ENCODE data around the gene CEP128. TPM values are rescaled to one million over a fixed set of nuclear protein-coding genes. Genes with fewer than 3 reads are reported as not detected.

Gene CEP128
- total and polyA plus RNA-seq, 7 experiments from 2014 or later: 4.2 to 22.8 (median 9.9) TPM

GRCh38 chr14:80781972-80782367 lies 159.6 kb downstream of the CEP128 start:
- Mint-ChIP-seq H3K9me3 (no peaks in the 10 kb centered on the region), H3K4me3 (no peak overlapping the region), H3K27ac (no peak overlapping the region), H3K36me3 (peaks cover 4 to 17% (median 10%) of the 10 kb centered on the region in 5 donors), H3K4me1 (peaks cover 0 to 4% (median 0%) of the 10 kb centered on the region in 7 donors), H3K27me3 (no peaks in the 10 kb centered on the region)
- no peaks in the 10 kb centered on the region for H3K36me3 ChIP-seq (ENCODE audit: control insufficient read depth in 2 of 3, insufficient read depth in 3 of 3, low read length in 3 of 3)
- H3K4me1 ChIP-seq (ENCODE audit: control insufficient read depth in 2 of 2, insufficient read depth in 2 of 2, low read length in 2 of 2): no peaks in the 10 kb centered on the region
- no peaks in the 10 kb centered on the region for H3K9me3 ChIP-seq (ENCODE audit: control insufficient read depth in 2 of 3, low read length in 3 of 3)
- POLR2A ChIA-PET: no interaction called here
- CTCF ChIA-PET: no interaction called here
- no peak for ATAC-seq
- intact Hi-C loops (cut with micrococcal nuclease): no loop called here
- no peaks in the 10 kb centered on the region for H3K27me3 ChIP-seq (ENCODE audit: control insufficient read depth in 2 of 2, insufficient read depth in 2 of 2, low read length in 2 of 2)
- H3K27ac ChIP-seq (ENCODE audit: low read depth, low read length): no peak overlapping the region
- DNase-seq: peak in 1 of 9 donors; percentile 0
- H3K4me3 ChIP-seq (ENCODE audit: low read length): no peak overlapping the region

- Histone ChIP-seq H3K9me3 (ENCODE audit: control insufficient read depth in 2 of 3, low read length in 3 of 3) (no peaks in the 10 kb centered on the region), H3K27me3 (ENCODE audit: control insufficient read depth in 2 of 2, insufficient read depth in 2 of 2, low read length in 2 of 2) (no peaks in the 10 kb centered on the region), H3K4me3 (ENCODE audit: low read length) (no peak overlapping the region), H3K4me1 (ENCODE audit: control insufficient read depth in 2 of 2, insufficient read depth in 2 of 2, low read length in 2 of 2) (no peaks in the 10 kb centered on the region), H3K27ac (ENCODE audit: low read depth, low read length) (no peak overlapping the region), H3K36me3 (ENCODE audit: control insufficient read depth in 2 of 3, insufficient read depth in 3 of 3, low read length in 3 of 3) (no peaks in the 10 kb centered on the region)
- H3K9me3 Mint-ChIP-seq: no peaks in the 10 kb centered on the region
- no peaks in the 10 kb centered on the region for H3K27me3 Mint-ChIP-seq
- peaks cover 4 to 18% (median 15%) of the 10 kb centered on the region in 5 donors for H3K36me3 Mint-ChIP-seq
- CTCF ChIA-PET: no interaction called here
- peaks cover 0 to 4% (median 0%) of the 10 kb centered on the region in 7 donors for H3K4me1 Mint-ChIP-seq
- ATAC-seq (no peak), DNase-seq (no peak)
- POLR2A ChIA-PET: no interaction called here
- intact Hi-C loops (cut with micrococcal nuclease): no loop called here
- H3K27ac Mint-ChIP-seq: no peak overlapping the region
- no peak overlapping the region for H3K4me3 Mint-ChIP-seq
Observed at GRCh38 chr14:80780500-80780899, 161.0 kb downstream of the CEP128 start.

- no peaks in the 10 kb centered on the region for H3K9me3 Mint-ChIP-seq
- DNase-seq: no peak
- Histone ChIP-seq H3K4me3 (ENCODE audit: low read length) (no peak overlapping the region), H3K36me3 (ENCODE audit: control insufficient read depth in 2 of 3, insufficient read depth in 3 of 3, low read length in 3 of 3) (no peaks in the 10 kb centered on the region), H3K9me3 (ENCODE audit: control insufficient read depth in 2 of 3, low read length in 3 of 3) (no peaks in the 10 kb centered on the region), H3K27me3 (ENCODE audit: control insufficient read depth in 2 of 2, insufficient read depth in 2 of 2, low read length in 2 of 2) (no peaks in the 10 kb centered on the region), H3K27ac (ENCODE audit: low read depth, low read length) (no peak overlapping the region), H3K4me1 (ENCODE audit: control insufficient read depth in 2 of 2, insufficient read depth in 2 of 2, low read length in 2 of 2) (no peaks in the 10 kb centered on the region)
- H3K27ac Mint-ChIP-seq: no peak overlapping the region
- H3K4me1 Mint-ChIP-seq: peaks cover 0 to 4% (median 0%) of the 10 kb centered on the region in 7 donors
- CTCF ChIA-PET: no interaction called here
- ATAC-seq: no peak
- intact Hi-C loops (cut with micrococcal nuclease): no loop called here
- no peak overlapping the region for H3K4me3 Mint-ChIP-seq
- H3K27me3 Mint-ChIP-seq: no peaks in the 10 kb centered on the region
- peaks cover 0 to 13% (median 10%) of the 10 kb centered on the region in 5 donors for H3K36me3 Mint-ChIP-seq
- POLR2A ChIA-PET: no interaction called here
Observed at GRCh38 chr14:80776657-80777056, 164.9 kb downstream of the CEP128 start.

GRCh38 chr14:80776186-80776585 lies 165.4 kb downstream of the CEP128 start:
- Mint-ChIP-seq H3K36me3 (peaks cover 0 to 13% (median 10%) of the 10 kb centered on the region in 5 donors), H3K4me1 (peaks cover 0 to 4% (median 0%) of the 10 kb centered on the region in 7 donors), H3K9me3 (no peaks in the 10 kb centered on the region), H3K27ac (no peak overlapping the region), H3K4me3 (no peak overlapping the region), H3K27me3 (no peaks in the 10 kb centered on the region)
- intact Hi-C loops (cut with micrococcal nuclease): no loop called here
- no peaks in the 10 kb centered on the region for H3K9me3 ChIP-seq (ENCODE audit: control insufficient read depth in 2 of 3, low read length in 3 of 3)
- ATAC-seq (no peak), DNase-seq (no peak)
- POLR2A ChIA-PET: no interaction called here
- CTCF ChIA-PET: no interaction called here
- no peak overlapping the region for H3K27ac ChIP-seq (ENCODE audit: low read depth, low read length)
- no peaks in the 10 kb centered on the region for H3K27me3 ChIP-seq (ENCODE audit: control insufficient read depth in 2 of 2, insufficient read depth in 2 of 2, low read length in 2 of 2)
- H3K4me1 ChIP-seq (ENCODE audit: control insufficient read depth in 2 of 2, insufficient read depth in 2 of 2, low read length in 2 of 2): no peaks in the 10 kb centered on the region
- H3K36me3 ChIP-seq (ENCODE audit: control insufficient read depth in 2 of 3, insufficient read depth in 3 of 3, low read length in 3 of 3): no peaks in the 10 kb centered on the region
- H3K4me3 ChIP-seq (ENCODE audit: low read length): no peak overlapping the region

GRCh38 chr14:80772504-80772903 lies 169.0 kb downstream of the CEP128 start:
- Mint-ChIP-seq H3K27me3 (no peaks in the 10 kb centered on the region), H3K4me3 (no peak overlapping the region), H3K36me3 (peaks cover 0 to 11% (median 9%) of the 10 kb centered on the region in 5 donors), H3K4me1 (no peaks in the 10 kb centered on the region), H3K27ac (no peak overlapping the region), H3K9me3 (no peaks in the 10 kb centered on the region)
- no peak overlapping the region for H3K4me3 ChIP-seq (ENCODE audit: low read length)
- POLR2A ChIA-PET: no interaction called here
- H3K27me3 ChIP-seq (ENCODE audit: control insufficient read depth in 2 of 2, insufficient read depth in 2 of 2, low read length in 2 of 2): no peaks in the 10 kb centered on the region
- H3K27ac ChIP-seq (ENCODE audit: low read depth, low read length): no peak overlapping the region
- no peaks in the 10 kb centered on the region for H3K9me3 ChIP-seq (ENCODE audit: control insufficient read depth in 2 of 3, low read length in 3 of 3)
- CTCF ChIA-PET: no interaction called here
- ATAC-seq (no peak), DNase-seq (no peak)
- intact Hi-C loops (cut with micrococcal nuclease): no loop called here
- no peaks in the 10 kb centered on the region for H3K36me3 ChIP-seq (ENCODE audit: control insufficient read depth in 2 of 3, insufficient read depth in 3 of 3, low read length in 3 of 3)
- H3K4me1 ChIP-seq (ENCODE audit: control insufficient read depth in 2 of 2, insufficient read depth in 2 of 2, low read length in 2 of 2): no peaks in the 10 kb centered on the region

GRCh38 chr14:80771201-80771600 lies 170.3 kb downstream of the CEP128 start:
- H3K36me3 ChIP-seq (ENCODE audit: control insufficient read depth in 2 of 3, insufficient read depth in 3 of 3, low read length in 3 of 3): no peaks in the 10 kb centered on the region
- H3K27ac ChIP-seq (ENCODE audit: low read depth, low read length): no peak overlapping the region
- no peaks in the 10 kb centered on the region for H3K4me1 ChIP-seq (ENCODE audit: control insufficient read depth in 2 of 2, insufficient read depth in 2 of 2, low read length in 2 of 2)
- intact Hi-C loops (cut with micrococcal nuclease): no loop called here
- Mint-ChIP-seq H3K4me1 (no peaks in the 10 kb centered on the region), H3K4me3 (no peak overlapping the region), H3K27ac (no peak overlapping the region), H3K36me3 (peaks cover 0 to 4% (median 3%) of the 10 kb centered on the region in 5 donors), H3K27me3 (no peaks in the 10 kb centered on the region), H3K9me3 (no peaks in the 10 kb centered on the region)
- CTCF ChIA-PET: no interaction called here
- no peak for DNase-seq
- H3K4me3 ChIP-seq (ENCODE audit: low read length): no peak overlapping the region
- POLR2A ChIA-PET: no interaction called here
- ATAC-seq: no peak
- no peaks in the 10 kb centered on the region for H3K27me3 ChIP-seq (ENCODE audit: control insufficient read depth in 2 of 2, insufficient read depth in 2 of 2, low read length in 2 of 2)
- no peaks in the 10 kb centered on the region for H3K9me3 ChIP-seq (ENCODE audit: control insufficient read depth in 2 of 3, low read length in 3 of 3)

GRCh38 chr14:80770114-80770908 lies 171.2 kb downstream of the CEP128 start:
- H3K9me3 ChIP-seq (ENCODE audit: control insufficient read depth in 2 of 3, low read length in 3 of 3): no peaks in the 10 kb centered on the region
- H3K27me3 ChIP-seq (ENCODE audit: control insufficient read depth in 2 of 2, insufficient read depth in 2 of 2, low read length in 2 of 2): no peaks in the 10 kb centered on the region
- no peaks in the 10 kb centered on the region for H3K4me1 Mint-ChIP-seq
- POLR2A ChIA-PET: no interaction called here
- H3K36me3 ChIP-seq (ENCODE audit: control insufficient read depth in 2 of 3, insufficient read depth in 3 of 3, low read length in 3 of 3): no peaks in the 10 kb centered on the region
- no peak overlapping the region for H3K27ac ChIP-seq (ENCODE audit: low read depth, low read length)
- H3K9me3 Mint-ChIP-seq: no peaks in the 10 kb centered on the region
- H3K36me3 Mint-ChIP-seq: peaks cover 0 to 4% (median 3%) of the 10 kb centered on the region in 5 donors
- intact Hi-C loops (cut with micrococcal nuclease): no loop called here
- H3K4me3 Mint-ChIP-seq: no peak overlapping the region
- DNase-seq: no peak
- no peaks in the 10 kb centered on the region for H3K4me1 ChIP-seq (ENCODE audit: control insufficient read depth in 2 of 2, insufficient read depth in 2 of 2, low read length in 2 of 2)
- H3K4me3 ChIP-seq (ENCODE audit: low read length): no peak overlapping the region
- no peaks in the 10 kb centered on the region for H3K27me3 Mint-ChIP-seq
- no peak for ATAC-seq
- H3K27ac Mint-ChIP-seq: no peak overlapping the region
- CTCF ChIA-PET: no interaction called here
